ENCODE measurements around the gene CABLES2.

CABLES2 gene

GRCh38 chr20:62407221-62407992 lies at the start of gene CABLES2:
Gene CABLES2 (minus strand): TSS chr20:62407285. CDS start chr20:62407276, 9 bp downstream.
- peak; percentile 80 to 83 for DNase-seq (ENCODE audit: low read depth in 2 of 2)

GRCh38 chr20:62455929-62456328 lies 48.8 kb upstream of the CABLES2 start:
- DNase-seq (ENCODE audit: low read depth in 2 of 2): no peak

GRCh38 chr20:62454904-62455636 lies 48.0 kb upstream of the CABLES2 start:
- no peak for DNase-seq (ENCODE audit: low read depth in 2 of 2)

GRCh38 chr20:62453186-62453808 lies 46.2 kb upstream of the CABLES2 start:
- DNase-seq (ENCODE audit: low read depth in 2 of 2): no peak

DNA sequence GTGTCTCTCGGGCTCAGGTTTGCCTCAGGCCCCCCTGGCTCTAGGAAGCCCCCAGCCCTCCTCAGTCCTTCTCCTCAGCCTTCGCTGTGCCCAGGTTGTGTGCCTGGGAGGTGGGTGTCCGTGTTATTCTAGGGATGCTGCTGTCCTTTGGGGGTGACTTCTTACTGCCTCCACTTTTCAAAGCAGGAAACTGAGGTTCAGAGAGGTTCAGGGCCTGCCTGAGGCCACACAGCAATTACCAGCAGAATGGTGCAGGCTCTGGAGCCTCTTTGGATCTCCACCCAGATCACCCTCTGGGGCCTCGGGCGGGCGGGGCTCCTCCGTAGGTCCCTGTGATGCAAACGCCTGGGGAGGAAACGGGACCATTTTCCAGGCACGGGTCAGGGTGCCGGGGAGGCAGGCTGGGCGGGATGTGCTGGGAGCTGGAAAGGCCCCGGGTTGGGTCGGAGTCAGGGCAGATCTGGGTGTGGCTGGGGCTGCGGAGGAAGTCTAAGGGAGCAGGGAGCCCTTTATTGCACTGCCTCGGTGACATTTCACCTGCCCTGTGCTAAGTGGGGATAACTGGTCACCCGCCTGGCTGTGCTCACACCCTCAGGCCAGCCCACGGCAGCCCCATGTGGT lies 45.5 kb upstream of the CABLES2 start:
- no peak for DNase-seq (ENCODE audit: low read depth in 2 of 2)

GRCh38 chr20:62451970-62452369 lies 44.9 kb upstream of the CABLES2 start:
- no peak for DNase-seq (ENCODE audit: low read depth in 2 of 2)

GRCh38 chr20:62451156-62451767 lies 44.2 kb upstream of the CABLES2 start:
- no peak for DNase-seq (ENCODE audit: low read depth in 2 of 2)

DNA sequence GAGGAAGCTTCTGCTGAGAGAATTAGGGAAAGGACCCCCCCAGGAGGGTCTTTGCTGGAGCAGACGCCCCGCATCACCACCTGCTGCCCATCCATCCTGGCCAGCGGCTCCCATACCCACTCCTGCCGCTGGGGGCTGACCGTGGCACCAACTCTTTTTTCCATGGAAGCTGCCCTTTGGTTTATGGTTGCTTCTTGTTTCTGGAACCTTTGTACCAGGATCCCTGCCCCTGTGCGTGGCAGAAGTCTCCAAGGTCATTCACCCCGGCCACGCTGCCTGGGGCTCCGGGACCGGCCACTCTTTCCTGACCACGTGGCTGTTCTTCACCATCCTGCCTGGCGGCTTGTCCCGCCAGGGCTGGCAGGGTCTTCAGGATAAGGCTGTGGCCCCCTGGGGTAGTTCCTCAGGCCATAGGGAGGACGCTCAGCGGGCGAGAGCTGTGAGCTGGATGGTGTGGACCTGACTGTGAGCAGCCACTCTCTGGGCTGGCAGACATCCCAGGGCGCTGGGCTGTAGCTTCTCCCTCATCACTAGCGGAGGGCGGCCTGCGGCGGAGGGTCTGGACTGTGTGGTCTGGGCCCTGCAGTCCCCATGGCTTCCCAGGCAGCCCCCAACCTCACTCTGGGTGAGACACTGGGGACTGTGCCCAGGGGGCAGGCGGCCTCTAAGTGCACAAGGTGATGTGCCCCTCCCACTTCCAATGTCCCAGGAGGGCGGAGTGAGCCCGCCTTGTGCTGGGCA lies 43.0 kb upstream of the CABLES2 start:
- DNase-seq (ENCODE audit: low read depth in 2 of 2): no peak

DNA sequence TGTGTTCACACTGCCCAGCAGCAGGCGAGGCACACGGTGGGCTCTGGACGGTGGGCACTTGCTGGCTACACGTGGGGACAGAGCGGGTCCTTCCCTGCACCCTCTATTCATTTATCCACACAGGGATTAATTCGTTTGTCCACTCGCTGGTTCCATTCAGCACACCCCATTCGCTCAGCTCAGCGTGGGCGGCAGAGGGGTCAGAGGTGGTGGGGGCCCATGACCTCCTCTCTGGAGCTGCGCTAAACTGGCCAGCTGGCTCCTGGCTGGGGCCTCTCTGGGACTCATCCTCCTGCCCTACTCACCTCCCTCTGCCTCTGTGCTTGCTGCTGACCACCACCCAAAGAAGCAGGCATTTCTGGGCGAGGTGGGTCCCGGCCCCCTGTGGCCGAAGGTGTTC lies 41.7 kb upstream of the CABLES2 start:
- DNase-seq (ENCODE audit: low read depth in 2 of 2): no peak

- DNase-seq (ENCODE audit: low read depth in 2 of 2): no peak
These were observed 41.0 kb upstream of the CABLES2 start for GRCh38 chr20:62448038-62448437.

DNA sequence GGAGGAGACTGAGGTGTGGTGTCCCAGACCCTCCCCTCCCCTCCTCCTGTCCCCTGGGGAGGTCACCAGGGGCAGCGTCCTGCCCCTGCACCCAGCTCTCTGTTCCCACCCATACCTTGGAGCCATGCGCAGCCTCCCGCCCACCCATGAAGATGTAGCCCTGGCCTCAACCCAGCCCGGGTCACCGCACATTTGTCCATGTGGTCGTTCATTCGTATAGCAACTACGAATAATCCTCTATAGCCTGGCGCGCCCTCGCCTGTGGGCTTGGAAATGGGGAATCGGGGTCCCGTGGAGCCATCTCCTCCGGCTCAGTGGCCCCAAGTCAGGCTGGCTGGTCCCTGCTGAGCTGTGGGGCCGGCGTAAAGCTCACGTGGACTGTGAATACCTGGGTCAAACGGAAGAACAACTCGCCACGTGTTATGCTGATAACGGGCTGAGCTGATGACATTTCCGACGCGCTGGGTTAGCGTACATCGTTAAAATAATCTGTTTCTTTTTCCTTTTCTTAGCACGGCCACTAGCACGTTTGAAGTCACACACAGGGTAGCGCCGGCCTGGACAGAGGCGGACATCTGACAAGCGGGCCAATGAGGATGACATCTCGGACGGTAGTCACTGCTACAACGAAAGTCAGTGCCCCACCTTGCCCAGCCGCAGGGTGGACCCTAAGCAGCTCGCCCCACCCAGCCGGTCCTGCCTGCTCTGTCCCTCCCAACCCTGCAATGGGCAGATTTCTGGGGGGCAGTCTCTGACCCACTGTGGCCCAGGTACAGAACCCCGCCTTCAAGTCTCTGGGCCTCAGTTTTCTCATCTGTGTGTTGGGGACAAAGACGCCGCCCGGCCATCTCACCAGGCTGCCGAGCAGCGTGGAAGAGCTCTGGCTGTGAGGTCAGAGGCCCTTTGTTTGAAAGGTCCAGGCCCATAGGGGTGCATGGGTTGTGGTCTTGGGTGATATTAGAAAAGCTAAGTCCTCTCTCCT lies 40.1 kb upstream of the CABLES2 start:
- DNase-seq (ENCODE audit: low read depth in 2 of 2): no peak

DNA sequence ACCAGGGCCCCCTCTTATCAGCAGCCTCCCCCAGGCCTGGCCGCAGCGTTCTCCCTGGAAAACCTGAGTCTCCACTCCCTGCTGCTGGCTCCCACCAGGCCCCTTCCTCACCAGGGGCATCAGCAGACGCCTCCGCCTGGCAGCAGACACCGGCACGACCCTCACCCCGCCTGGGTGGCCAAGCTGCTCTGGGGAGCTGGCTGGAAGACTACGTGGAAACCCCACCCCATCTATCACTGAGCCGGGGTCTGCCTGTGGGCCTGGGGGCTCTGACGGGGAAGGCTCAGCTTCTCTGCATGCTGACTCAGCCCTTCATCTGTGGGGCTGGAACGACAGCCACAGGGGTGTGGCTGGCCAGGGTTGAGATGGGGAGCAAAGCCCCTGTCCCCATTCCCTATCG lies 39.4 kb upstream of the CABLES2 start:
- DNase-seq (ENCODE audit: low read depth in 2 of 2): no peak

DNA sequence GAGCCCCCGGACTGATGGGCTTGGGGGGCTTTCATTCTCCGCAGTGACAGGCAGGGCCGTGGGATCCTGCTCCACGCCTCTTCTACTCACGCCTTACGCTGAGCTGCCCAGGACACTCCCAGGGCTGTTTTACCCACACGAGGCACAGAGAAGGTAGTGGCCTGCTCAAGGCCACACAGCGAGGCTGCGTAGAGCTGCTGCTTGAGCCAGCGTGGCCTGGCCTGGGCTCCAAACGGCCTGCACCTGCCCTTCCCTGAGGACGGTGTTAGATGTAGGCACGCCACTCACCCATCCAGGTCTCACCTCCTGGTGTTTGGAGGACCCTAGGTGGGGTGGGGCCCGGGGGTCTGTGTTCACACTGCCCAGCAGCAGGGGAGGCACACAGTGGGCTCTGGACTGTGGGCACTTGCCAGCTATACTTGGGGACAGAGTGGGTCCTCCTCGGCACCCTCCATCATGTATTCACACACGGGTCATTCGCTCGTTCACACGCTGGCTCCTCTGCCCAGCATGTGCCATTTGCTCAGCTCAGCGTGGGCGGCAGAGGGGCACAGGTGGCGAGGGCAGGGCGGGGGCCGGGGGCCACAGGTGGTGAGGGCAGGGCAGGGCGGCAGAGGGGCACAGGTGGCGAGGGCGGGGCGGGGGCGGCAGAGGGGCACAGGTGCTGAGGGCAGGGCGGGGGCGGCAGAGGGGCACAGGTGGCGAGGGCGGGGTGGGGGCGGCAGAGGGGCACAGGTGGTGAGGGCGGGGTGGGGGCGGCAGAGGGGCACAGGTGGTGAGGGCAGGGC lies 38.7 kb upstream of the CABLES2 start:
- DNase-seq (ENCODE audit: low read depth in 2 of 2): no peak

DNA sequence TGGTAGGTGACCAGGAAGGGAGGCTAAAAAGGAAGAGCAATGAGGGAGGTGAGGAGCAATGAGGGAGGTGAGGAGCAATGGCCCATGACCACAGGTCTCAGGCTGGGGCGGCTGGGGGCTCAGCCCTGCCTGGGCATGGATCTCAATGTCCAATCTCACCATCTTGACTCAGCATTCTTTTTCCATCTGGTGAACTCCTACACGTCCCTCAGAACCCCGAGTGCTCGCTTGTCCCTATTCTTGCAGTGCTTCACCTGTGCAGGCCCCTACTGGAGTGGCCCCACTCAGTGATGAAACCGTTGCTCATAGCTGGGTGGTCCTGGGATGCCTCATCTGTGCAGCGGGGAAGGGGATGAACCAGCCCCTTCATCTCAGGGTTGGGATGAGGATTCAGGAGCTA lies 37.2 kb upstream of the CABLES2 start:
- DNase-seq (ENCODE audit: low read depth in 2 of 2): no peak

DNA sequence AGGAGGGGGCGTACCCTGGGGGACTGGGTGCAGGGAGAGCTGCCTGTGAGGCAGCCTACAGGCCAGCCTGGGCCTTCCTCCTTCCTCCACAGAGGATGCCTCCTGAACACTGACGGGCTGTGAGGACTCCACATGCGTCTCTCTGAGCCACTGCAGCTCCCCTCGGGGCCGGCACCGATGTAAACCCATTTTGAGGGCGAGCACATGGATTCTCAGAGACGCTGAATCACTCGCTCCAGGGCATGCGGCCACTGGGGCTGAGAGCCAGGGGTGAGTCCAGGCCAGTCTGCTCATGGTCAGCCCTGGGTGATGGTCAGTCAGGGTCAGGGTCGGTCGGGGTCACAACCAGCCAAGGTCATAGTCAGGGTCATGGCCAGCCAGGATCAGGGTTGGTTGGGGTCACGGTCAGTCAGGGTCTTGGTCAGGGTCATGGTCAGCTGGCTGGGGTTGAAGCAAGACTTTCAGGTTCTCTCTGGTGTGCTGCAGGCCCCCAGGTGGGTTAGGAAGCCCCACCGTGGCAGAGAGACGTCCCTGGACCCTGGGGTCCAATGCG lies 35.0 kb upstream of the CABLES2 start:
- DNase-seq (ENCODE audit: low read depth in 2 of 2): no peak

- no peak for DNase-seq (ENCODE audit: low read depth in 2 of 2)
These were observed 32.1 kb upstream of the CABLES2 start for GRCh38 chr20:62439218-62439617.

DNA sequence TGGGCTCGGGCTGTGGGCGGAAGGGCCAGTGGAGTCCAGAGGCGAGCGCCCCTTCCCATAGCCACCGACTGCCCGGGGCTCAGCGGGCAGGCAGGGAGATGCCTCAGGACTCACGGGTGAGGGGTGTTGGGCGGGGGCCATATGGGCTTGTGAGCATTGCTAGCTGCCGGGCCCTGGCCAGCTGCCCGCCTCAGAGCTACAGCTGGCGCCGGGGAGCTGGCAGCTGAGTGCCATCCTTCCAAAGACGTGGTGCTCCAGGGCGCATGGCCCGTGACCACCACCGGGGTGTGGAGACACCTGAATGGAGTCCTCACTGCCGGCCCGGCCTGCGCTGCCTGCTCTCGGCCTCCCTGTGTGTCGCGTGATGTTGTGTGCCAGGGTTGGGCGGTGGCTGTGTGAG lies 30.8 kb upstream of the CABLES2 start:
- no peak for DNase-seq (ENCODE audit: low read depth in 2 of 2)

DNA sequence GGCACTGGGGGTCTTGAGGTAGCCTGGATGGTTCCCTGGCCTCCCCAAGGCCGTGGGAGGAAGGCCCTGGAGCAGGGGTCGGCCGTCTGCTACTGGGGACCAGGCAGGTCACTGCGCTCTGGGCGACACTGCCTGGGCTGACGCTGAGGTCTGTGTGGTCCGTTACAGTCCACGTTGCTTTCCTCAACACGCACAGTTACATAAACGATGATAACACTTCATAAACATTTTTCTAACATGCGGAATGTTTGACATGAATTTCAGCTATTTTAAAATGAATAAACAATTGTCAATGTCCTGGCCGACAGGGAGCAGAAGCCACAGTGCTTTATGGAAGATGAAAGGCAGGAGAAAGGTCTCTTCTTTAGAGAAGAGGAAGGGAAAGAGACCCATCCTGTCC lies 30.4 kb upstream of the CABLES2 start:
- no peak for DNase-seq (ENCODE audit: low read depth in 2 of 2)

GRCh38 chr20:62436692-62437091 lies 29.6 kb upstream of the CABLES2 start:
- no peak for DNase-seq (ENCODE audit: low read depth in 2 of 2)

Data from stimulated activated CD8-positive, alpha-beta memory T cell treated with anti-CD3 and anti-CD28 coated beads, Interleukin-2, amount 100 ng/mL, for 1 hour (primary cell).